Measurements from ENCODE around the gene TPH2. TPM values are rescaled to one million over a fixed set of nuclear protein-coding genes. Genes with fewer than 3 reads are reported as not detected.

Gene TPH2
- not detected in 2 replicates for total RNA-seq (2014; rRNA removed; shearing (Covaris generic))
- polyA plus RNA-seq (2015; cell fraction: cytosol; rRNA removed): not detected in 2 replicates
- not detected in 2 replicates for polyA plus RNA-seq (2015; cell fraction: nucleus; rRNA removed)

DNA sequence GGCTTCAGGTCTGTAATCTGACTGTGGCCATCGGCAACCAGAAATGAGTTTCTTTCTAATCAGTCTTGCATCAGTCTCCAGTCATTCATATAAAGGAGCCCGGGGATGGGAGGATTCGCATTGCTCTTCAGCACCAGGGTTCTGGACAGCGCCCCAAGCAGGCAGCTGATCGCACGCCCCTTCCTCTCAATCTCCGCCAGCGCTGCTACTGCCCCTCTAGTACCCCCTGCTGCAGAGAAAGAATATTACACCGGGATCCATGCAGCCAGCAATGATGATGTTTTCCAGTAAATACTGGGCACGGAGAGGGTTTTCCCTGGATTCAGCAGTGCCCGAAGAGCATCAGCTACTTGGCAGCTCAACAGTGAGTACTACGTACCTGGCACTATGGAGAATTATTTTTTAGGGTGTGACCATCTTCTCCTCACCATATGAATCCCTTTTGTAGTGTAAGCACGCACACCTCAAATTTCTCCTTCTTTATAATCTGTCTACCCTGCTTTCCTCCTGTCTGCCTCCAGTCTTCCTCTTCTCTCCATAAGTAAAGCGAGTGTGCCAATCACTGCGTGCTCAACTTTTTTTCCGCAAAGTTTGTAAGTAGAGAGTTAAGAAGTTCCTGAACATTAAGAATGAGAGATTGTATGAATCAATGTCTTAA lies at the start of gene TPH2:
Gene TPH2 (plus strand): TSS at position 118 of the 658 bp plus-strand sequence. CDS start 142 bp downstream, at position 260.
- in situ Hi-C loops (cut with HindIII; ENCODE audit: low pct_unique_long_range_greater_than_20kb, low sequenced_read_pairs): no loop called here
- peak; percentile 83 for DNase-seq (ENCODE audit: low read depth, low spot score)

DNA sequence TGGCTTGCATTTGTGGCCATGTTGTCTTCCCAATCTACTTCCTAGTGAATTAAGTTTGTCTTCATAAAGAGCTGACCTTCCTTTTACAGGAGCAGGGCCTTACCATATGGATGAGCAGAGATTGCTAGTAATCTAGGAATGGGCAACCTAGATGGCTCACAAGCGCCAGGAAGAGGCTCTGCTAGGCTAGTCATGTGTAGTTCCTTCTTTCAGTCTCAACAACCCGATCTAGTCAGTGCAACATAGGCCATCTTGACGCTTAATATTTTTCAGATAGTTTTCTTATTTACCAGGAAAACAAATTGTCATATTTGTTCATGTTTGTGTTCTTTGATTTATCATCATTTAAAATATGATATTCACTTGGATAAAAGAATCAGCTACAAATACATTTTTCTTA lies 48.2 kb upstream of the TPH2 start:
- in situ Hi-C loops (cut with HindIII; ENCODE audit: low pct_unique_long_range_greater_than_20kb, low sequenced_read_pairs): no loop called here

DNA sequence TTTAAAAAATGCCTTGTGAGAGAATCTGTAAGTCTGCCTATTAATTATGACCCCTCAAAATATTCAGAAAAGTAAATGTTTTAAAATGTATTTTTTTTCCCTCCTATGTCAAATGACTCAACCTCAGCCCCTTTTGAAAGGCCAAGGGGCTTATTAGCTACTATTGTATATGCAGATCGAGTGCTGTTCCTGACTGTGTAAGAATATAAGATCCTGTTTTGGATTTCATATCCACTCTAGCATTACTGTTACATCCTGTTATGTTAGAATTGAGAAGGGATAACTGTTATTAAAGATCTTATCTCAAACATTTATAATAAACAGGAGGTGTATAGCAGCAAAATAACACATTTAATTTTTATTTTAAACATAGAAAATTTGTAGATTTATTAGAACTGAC lies 46.6 kb upstream of the TPH2 start:
- in situ Hi-C loops (cut with HindIII; ENCODE audit: low pct_unique_long_range_greater_than_20kb, low sequenced_read_pairs): no loop called here
- no peak for DNase-seq (ENCODE audit: low read depth, low spot score)

More for the DNA sequence above, 48.2 kb upstream of the TPH2 start:
- DNase-seq (ENCODE audit: low read depth, low spot score): no peak

DNA sequence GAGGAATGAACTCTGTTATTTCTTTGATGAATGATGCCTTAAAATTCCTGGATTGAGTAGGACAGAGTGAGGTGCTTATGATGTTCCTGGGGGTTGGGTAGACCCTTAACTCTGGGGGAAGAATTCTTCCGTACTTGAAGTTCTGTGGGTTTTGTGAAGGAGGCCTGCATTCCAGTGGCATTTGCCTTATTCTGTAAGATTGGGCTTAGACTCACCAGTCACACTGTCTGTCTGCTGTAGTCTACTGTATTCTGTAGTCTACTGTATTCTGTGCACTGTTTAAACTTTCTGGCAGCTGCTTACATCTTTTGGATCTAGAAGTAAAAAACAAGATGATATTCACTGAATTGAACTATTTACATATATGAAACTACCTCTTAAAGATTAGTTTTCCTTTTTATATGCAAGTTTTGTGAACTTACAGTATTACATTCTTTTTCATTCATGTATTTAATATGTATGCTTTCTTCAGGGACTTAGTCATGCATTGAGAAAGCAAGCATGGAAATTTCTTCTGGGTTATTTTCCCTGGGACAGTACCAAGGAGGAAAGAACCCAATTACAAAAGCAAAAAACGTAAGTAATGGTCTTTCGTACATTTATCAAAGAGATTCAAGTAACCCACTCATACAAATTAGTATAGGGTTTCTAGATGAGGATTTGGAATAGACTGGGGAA lies 42.3 kb upstream of the TPH2 start:
- in situ Hi-C loops (cut with HindIII; ENCODE audit: low pct_unique_long_range_greater_than_20kb, low sequenced_read_pairs): no loop called here
- DNase-seq (ENCODE audit: low read depth, low spot score): no peak

DNA sequence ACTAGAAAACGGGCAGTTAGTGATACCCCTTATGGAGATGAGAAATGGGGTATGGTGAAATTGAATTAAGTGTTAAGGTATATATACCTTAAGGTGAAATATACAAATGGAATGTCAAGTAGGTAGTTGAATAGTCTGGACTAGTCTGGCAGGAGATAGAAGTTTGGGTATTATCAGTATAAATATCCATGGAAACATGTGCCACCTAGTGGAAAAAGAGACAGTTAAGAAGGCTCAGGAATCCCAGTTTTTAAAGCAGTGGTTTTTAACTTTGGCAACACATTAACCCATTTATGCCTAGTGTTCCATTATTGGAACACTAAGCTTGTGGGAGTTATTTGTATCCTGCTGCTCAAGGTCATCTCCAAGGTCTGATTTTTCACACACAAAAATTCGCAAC lies 38.6 kb upstream of the TPH2 start:
- in situ Hi-C loops (cut with HindIII; ENCODE audit: low pct_unique_long_range_greater_than_20kb, low sequenced_read_pairs): no loop called here
- DNase-seq (ENCODE audit: low read depth, low spot score): peak; percentile 42

DNA sequence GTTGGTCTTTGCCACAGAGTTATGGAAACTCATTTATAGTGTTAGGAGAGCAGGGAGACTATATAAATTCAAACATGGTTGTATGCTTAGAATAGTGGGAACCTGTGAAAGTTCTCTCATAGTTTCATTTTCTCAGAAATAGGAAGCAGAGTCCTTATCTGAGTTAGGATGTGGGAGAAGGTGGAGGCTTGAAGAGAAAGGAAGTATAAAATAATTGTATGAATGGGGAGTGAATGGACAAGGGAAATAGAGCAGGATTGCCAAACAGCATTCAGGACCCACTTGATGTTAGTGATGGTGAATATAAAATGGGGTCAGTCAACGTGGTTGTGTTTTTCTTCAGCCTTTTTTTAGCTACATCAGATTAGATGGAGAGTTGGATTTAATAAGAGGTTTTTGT lies 34.0 kb upstream of the TPH2 start:
- DNase-seq (ENCODE audit: low read depth, low spot score): no peak
- in situ Hi-C loops (cut with HindIII; ENCODE audit: low pct_unique_long_range_greater_than_20kb, low sequenced_read_pairs): no loop called here

DNA sequence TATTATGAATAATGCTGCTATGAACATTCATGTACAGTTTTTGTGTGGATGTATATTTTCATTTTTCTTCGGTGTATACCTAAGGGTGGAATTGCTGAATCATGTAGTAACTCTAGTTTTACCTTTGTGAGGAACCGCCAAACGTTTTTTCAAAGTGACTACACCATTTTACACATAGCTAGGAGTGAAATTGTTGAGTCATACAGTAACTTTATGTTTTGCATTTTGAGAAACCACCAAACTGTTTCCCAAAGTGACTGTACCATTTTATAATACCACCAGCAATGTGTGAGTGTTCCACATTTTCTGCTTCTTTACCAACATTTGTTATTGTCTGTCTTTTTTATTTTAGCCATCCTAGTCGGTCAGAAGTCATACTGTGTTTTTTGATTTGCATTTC lies 3.1 kb upstream of the TPH2 start:
- DNase-seq (ENCODE audit: low read depth, low spot score): no peak
- in situ Hi-C loops (cut with HindIII; ENCODE audit: low pct_unique_long_range_greater_than_20kb, low sequenced_read_pairs): no loop called here

DNA sequence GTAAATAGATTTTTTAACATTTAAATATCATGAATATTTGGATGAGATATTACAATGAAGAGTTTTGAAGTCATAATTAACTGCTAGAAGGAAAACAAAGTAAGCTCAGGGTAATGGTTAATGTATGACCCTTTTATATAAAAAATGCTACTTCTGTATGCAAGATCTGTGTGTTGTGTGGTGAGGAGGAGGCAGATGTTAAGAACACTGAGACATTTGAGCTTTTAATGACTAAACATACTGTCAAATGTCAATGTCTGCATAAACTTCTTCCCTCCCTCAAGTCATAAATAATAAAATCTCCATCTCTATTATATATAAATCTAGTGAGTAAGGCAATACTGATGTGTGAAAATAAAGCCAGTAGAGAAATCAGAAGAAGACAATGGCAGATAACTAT lies 1.4 kb downstream of the TPH2 start:
- DNase-seq (ENCODE audit: low read depth, low spot score): no peak
- in situ Hi-C loops (cut with HindIII; ENCODE audit: low pct_unique_long_range_greater_than_20kb, low sequenced_read_pairs): no loop called here

DNA sequence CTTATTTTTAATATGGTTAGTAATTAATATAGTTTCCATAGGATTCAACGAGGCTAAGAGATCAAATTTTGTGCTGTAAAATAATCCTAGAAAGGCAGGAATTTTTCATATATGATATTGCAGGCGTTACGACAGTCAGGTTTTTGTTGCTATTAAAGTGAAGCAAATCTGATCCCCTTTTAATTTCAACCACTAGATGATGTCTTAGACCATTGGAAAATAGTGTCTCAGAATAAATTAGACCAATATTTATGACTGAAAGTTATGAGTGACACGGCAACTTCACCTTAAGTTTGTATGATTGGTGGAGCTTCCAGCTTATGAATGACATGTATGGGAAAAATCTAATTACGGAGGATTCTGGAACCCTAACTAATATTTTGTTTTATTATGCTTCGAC lies 2.5 kb downstream of the TPH2 start:
- no peak for DNase-seq (ENCODE audit: low read depth, low spot score)
- in situ Hi-C loops (cut with HindIII; ENCODE audit: low pct_unique_long_range_greater_than_20kb, low sequenced_read_pairs): no loop called here

DNA sequence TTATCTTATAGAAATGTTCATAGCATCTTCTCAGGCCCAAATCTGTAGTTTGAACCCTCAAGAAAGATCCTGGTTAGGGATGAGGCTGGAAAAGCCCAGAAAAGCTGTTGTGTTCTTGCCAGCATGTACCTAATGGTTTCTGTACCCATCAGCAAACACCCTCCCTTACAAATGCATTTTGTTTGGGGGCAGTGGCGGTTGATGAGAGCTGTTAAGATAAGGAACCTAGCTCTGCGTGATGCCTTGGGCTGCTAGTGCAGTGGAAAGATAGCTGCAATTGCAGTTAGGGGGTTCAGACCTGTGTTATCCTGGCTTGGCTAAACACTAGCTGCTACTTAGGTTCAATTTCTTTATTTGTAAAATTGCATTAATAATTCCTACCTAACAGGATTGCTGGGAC lies 3.6 kb downstream of the TPH2 start:
- in situ Hi-C loops (cut with HindIII; ENCODE audit: low pct_unique_long_range_greater_than_20kb, low sequenced_read_pairs): no loop called here

DNA sequence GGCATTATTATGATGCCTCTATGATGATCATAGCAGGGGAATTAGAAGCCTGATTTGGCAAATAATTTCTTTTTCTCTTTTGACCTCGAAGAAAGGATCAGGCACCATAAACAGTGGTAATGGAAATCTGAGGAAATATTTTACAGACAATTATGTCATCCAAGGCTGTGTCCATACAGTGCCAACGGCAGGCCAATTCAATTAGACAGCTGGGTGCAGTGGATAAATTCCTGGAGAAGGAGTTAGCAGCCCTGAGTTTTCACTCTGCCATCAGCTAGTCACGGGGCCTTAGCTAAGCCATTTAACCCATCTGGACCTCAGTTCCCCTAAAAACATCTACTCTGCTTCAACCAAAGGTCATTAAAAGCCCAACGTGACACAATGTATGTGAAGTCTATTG lies 4.1 kb downstream of the TPH2 start:
- in situ Hi-C loops (cut with HindIII; ENCODE audit: low pct_unique_long_range_greater_than_20kb, low sequenced_read_pairs): no loop called here
- DNase-seq (ENCODE audit: low read depth, low spot score): no peak

More for the DNA sequence above, 3.6 kb downstream of the TPH2 start:
- DNase-seq (ENCODE audit: low read depth, low spot score): no peak

DNA sequence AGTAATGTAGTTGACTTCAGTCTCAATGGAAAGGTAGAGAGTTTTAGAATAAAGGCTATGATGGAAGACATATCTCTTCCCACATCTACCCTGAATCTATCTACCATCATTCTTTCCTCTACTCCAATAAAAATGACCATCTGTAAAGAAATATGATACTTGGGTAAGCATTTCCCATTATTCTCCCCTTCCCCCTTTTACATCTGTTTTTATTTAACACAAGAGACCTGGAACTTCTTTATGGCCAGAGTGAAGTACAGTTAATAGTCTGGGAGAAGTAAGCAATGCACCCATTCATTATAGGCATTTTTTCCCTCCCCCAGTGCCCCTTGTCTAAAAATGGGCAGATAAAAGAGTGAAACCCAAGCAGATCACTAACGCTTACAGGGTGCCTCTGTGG lies 6.5 kb downstream of the TPH2 start:
- no peak for DNase-seq (ENCODE audit: low read depth, low spot score)

DNA sequence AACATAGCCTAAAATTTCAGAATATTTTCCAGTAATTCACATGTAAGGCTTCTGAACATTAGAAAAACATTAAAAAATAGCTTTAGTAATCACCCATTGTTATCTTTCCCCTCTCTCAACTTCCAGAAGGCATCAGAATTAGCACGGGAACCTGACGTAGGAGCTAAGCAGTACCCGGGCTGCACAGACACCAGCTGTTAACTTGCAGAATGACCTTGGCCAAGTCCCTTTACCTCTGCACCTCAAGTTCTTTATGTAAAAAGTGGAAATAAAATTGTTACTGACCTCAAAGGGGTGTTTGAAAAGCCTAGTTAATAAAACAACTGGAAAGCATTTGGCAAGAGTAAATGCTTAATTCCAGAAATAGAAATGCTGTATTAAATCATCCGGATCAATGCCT lies 7.2 kb downstream of the TPH2 start:
- in situ Hi-C loops (cut with HindIII; ENCODE audit: low pct_unique_long_range_greater_than_20kb, low sequenced_read_pairs): no loop called here

More for the DNA sequence above, 6.5 kb downstream of the TPH2 start:
- in situ Hi-C loops (cut with HindIII; ENCODE audit: low pct_unique_long_range_greater_than_20kb, low sequenced_read_pairs): no loop called here

DNA sequence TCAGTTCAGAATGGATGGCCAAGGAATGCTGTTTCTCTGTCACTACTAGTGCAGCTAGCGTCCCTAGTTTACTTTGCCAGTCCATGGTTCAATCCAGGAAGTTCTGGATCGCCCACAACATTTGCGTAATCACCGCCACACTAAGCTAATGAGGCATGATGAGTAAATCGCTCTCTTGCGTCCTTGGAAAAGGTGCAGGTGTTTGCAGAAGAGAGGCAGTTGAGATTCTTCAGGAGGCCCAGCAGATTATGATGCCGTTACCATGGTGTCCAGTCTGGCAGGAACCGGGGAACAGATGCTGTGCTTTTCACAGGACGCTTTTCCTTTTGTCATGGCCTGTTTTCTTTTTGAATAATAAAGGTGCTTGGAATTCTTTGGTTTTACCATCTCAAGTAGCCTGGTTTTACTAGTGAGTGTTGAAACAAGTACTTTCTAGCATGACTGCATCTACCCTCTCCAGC lies 9.0 kb downstream of the TPH2 start:
- DNase-seq (ENCODE audit: low read depth, low spot score): no peak
- in situ Hi-C loops (cut with HindIII; ENCODE audit: low pct_unique_long_range_greater_than_20kb, low sequenced_read_pairs): no loop called here

More for the DNA sequence above, 7.2 kb downstream of the TPH2 start:
- no peak for DNase-seq (ENCODE audit: low read depth, low spot score)

DNA sequence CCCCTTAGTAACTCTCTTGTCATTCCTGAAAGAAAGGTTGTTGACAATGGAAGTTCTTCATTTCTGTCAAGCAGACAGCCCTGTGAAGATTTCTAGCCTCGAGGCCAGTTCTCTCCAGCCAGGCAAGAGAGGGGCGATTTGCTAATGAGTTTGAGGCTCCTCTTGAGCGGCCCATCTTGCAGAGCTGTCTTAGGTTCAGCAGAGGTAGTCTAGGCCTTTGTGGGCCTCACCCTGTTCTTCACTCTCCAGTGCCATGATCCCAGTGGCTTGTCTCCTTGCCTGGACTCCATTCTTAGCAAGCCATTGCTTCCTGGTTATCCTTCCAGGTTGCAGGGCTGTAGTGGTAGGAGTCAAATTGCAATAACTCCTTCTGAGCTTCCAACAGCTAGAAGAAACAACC lies 9.7 kb downstream of the TPH2 start:
- in situ Hi-C loops (cut with HindIII; ENCODE audit: low pct_unique_long_range_greater_than_20kb, low sequenced_read_pairs): no loop called here
- DNase-seq (ENCODE audit: low read depth, low spot score): no peak

DNA sequence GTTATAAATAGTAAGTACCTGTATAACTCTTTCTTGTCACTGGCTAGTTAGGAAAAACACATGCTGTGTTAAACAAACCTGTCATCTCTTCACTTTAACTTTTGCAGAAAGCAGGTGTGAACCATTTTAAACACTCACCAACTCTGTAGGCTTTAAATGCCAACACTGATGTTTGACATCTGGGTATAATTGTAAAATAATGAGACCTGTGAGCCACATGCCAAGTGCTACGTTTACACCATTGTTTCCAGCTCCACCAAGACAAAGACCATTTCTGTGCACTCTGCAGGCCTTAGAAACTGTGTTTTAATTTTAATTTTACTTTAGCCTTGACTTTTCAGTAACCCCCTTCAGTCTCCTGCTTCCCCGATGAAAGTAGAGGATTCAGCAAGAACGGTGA lies 11.0 kb downstream of the TPH2 start:
- in situ Hi-C loops (cut with HindIII; ENCODE audit: low pct_unique_long_range_greater_than_20kb, low sequenced_read_pairs): no loop called here
- no peak for DNase-seq (ENCODE audit: low read depth, low spot score)

DNA sequence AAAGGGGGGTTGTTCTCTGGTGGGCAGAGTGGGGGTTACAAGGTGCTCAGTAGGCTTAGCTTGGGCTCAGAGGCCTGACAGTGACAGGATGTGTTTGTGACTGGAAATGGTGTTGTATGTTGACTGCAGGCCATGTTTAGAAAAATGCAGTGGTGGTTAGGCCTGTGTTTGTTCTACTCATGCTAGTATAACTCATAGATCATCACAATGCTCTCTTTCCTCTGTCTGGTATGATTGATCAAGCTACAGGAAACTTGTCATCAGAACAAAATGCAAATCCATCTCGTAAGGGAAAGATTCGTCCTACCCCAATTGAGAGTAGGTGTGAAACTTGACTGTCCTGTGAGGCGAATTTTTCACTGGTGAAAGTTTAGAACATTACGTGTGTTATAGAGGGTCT lies 11.8 kb downstream of the TPH2 start:
- in situ Hi-C loops (cut with HindIII; ENCODE audit: low pct_unique_long_range_greater_than_20kb, low sequenced_read_pairs): no loop called here
- DNase-seq (ENCODE audit: low read depth, low spot score): no peak

DNA sequence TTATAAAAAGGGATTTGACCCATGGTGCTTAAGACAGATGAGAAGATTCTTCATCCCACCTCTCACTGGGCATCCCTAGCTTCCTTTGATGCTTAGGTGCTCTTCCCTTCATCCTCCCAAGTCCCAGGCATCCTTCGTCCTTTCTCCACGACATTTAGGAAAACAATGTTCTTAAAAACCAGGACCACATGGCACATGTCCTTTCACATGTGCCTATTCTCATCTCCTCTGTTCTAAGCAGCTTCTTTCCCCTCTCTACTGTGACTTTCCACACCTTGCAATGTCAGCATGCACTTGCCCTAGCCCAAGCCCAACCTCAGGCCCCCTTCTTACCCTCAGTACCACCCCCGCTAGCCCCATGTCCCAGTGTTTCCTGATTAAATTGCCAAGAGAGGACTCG lies 12.2 kb downstream of the TPH2 start:
- in situ Hi-C loops (cut with HindIII; ENCODE audit: low pct_unique_long_range_greater_than_20kb, low sequenced_read_pairs): no loop called here
- DNase-seq (ENCODE audit: low read depth, low spot score): no peak

All from SK-MEL-5 (cell line).